Activated naive CD8-positive, alpha-beta T cell treated with anti-CD3 and anti-CD28 coated beads, Interleukin-2, amount 50 U/mL, for 16 hours (primary cell): ENCODE results near the gene ZBTB1.
"Not testable (repeated sequence)": the region's sequence is repeated elsewhere in the genome, so short reads cannot be mapped to it uniquely, and the experiment has no call there.

ENCODE experiments used
- DNase-seq: peaks from one replicate; pipeline ENCODE4 v3.0.0-alpha.2; 2020; ENCODE audit warnings: low read depth, low spot score

ZBTB1 gene

GRCh38 chr14:64569138-64569631, 64.6 kb downstream of the ZBTB1 start:
- no peak for DNase-seq

GRCh38 chr14:64569646-64570045, 65.1 kb downstream of the ZBTB1 start:
- DNase-seq: not testable (repeated sequence)

GRCh38 chr14:64572386-64573104, 68.0 kb downstream of the ZBTB1 start:
- no peak for DNase-seq

GRCh38 chr14:64573109-64573508, 68.5 kb downstream of the ZBTB1 start:
- DNase-seq: no peak
